NCI-H128 (cell line): Measurements from ENCODE around the gene NTRK2.

Experiments
- DNase-seq: peaks from one replicate; lab custom pipeline; 2025; ENCODE audit not compliant: unreplicated experiment; lab: John Stamatoyannopoulos, UW

The NTRK2 gene

GRCh38 chr9:84669288-84670137 is at the start of gene NTRK2:
NTRK2 (plus strand) TSS chr9:84669729; CDS start chr9:84670749, 1,020 bp downstream.
- no peak for DNase-seq

DNA sequence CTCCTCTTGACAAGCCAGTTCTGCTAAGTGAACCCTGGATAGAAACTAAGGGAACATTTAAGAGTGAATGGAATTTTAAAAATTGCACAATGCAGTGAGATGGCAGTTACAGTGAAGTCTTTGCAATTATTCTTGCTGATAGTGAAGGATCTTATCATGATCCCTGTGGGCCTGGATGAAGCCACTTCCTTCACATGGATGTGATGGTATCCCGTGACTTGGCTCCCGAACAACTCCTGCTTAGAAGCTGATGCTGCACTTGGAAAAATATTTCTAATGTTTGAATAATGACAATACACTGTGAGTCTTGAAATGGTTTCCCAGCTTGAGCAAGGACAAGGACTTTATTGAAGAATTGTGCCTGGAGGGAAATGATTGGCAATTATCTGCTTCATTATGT is 49.2 kb upstream of the NTRK2 start:
- DNase-seq: no peak

- DNase-seq: no peak
Observed at GRCh38 chr9:84621811-84622210, 47.7 kb upstream of the NTRK2 start.

DNA sequence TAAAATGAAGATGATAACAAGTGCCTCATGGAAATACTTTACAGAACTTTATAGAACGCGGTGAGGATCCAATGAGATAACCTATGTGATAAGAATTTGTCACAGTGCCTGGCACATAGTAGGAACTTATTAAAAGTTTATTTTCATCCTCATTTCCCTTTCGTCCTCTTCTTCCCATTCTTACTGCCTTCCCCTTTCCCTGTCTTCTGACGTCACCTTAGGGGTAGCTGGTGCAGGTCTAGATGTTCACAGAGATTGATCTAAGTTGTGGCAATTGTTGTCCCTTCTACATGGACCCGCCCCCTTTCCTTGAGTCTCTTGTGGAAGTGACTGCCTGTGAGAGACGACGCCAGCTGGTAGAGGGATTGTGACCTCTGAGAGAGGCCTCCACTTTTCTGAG is 46.5 kb upstream of the NTRK2 start:
- no peak for DNase-seq

GRCh38 chr9:84636436-84636835 is 33.1 kb upstream of the NTRK2 start:
- DNase-seq: no peak

DNA sequence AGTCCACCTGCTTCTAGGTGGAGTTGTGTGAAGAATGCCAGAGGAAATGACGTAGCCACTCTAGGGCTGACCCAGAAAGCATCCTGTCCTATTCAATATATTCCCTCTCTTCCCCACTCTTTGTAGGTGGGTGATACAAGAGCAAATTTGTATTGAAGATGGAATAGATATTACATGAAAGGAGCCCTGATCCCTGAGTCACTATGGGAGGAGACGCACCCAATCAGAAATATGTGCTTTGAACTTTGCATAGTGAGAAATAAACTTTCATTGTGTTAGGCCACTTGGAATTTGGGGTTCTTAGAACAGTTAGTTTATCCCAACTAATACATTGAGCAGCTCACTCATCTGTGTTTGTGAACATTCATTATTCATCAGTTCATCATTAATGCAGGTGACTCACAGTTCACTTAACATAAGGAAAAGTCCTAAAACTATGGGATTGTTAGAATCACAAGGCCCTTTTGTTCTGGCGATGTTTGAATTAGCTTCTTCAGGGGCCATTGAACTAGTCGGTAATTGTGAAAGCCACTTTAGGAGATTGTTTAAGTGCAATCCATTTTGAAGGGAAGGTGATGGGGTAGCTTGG is 26.9 kb upstream of the NTRK2 start:
- DNase-seq: no peak

GRCh38 chr9:84647699-84648098 is 21.8 kb upstream of the NTRK2 start:
- no peak for DNase-seq

- DNase-seq: no peak
Observed at GRCh38 chr9:84652496-84653120, 16.9 kb upstream of the NTRK2 start.

- DNase-seq: no peak
Observed at GRCh38 chr9:84655447-84655846, 14.1 kb upstream of the NTRK2 start.

- no peak for DNase-seq
Observed at GRCh38 chr9:84659313-84659712, 10.2 kb upstream of the NTRK2 start.

DNA sequence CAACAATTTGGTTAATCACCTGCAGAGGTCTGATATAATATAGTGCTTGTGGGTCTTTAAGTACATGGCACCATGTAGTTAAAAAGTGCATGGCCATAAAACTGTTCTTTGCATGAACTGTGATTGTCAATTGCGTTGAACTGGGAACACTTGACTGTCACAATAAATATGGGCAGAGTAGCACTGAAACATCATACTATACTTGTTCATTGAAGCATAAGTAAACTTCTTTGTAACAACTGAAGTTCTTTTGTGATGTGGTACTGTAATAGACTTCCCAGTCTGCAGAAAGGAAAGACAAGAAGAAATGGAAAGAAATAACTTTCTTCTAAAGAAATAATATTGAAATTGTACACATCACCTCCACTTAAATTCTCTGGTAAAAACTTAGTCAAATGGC is 9.8 kb upstream of the NTRK2 start:
- DNase-seq: no peak

- no peak for DNase-seq
Observed at GRCh38 chr9:84667571-84668195, 1.8 kb upstream of the NTRK2 start.

- peak; percentile 55 for DNase-seq
Observed at GRCh38 chr9:84668196-84669012, 1.1 kb upstream of the NTRK2 start.

GRCh38 chr9:84669013-84669287 is 579 bp upstream of the NTRK2 start:
- no peak for DNase-seq

GRCh38 chr9:84670138-84671041 is 861 bp downstream of the NTRK2 start:
- DNase-seq: no peak

- no peak for DNase-seq
Observed at GRCh38 chr9:84671586-84672521, 2.3 kb downstream of the NTRK2 start.

DNA sequence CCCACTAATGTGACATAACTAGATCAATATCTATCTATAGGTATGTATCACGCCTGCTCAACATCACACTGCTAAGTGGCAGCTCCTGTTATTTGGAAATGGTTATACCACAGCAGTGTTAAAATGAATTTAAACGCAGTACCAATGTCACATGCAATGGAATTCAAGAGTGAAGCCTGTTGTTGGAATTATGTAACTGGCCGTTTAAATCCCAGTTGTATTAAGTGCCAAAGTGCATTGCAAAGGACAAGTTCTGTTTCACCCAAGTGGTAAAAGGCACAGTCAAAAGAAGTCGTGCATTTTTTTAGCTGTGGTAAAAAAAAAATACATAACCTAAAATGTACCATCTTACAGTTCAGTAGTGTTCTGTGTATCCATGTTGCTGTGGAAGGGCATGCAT is 4.3 kb downstream of the NTRK2 start:
- no peak for DNase-seq

GRCh38 chr9:84677080-84677479 is 7.6 kb downstream of the NTRK2 start:
- no peak for DNase-seq

- no peak for DNase-seq
Observed at GRCh38 chr9:84679571-84679970, 10.0 kb downstream of the NTRK2 start.
